GM18951 (cell line): ENCODE measurements around the gene NEDD4L.

Experiments
- POLR2A ChIP-seq: IDR thresholded peaks from 4 replicates; pipeline ENCODE4 v1.6.1; 2011; ENCODE audit warnings: mild to moderate bottlenecking; ENCODE audit not compliant: insufficient read length, insufficient read depth; ENCODE audit errors: extremely low read depth
- in situ Hi-C: fragments of 300-500 bp; cut with MboI; formaldehyde crosslinking; loops from one replicate; pipeline ENCODE4 v1.12.0; 2022; ENCODE audit warnings: low sequenced_read_pairs, mixed read lengths, inconsistent platforms; ENCODE audit not compliant: unreplicated experiment

Gene NEDD4L

DNA sequence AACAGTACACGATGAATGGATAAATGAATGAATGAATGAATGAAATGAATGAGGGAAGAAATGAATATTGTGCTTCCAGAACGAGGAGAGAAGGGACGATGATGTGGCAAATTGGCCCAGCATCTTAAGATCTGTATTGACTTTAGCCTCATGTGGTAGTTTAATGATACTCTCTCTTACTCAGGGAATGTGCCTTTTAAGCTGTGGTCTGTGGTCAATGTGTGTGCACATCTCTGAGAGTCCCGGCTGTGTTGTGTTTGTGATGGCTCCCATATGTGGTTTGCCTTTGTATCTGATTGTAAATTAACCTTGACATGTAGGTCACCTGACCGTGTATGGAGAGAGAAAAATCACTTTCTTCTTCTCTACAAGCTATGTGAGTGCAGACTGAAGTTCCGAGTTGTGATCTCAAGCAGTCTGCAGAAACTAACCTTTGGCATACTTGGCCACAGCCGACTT, 91.2 kb downstream of the NEDD4L start:
- TF ChIP-seq POLR2A, result no peak
- in situ Hi-C loops, result no loop called here

DNA sequence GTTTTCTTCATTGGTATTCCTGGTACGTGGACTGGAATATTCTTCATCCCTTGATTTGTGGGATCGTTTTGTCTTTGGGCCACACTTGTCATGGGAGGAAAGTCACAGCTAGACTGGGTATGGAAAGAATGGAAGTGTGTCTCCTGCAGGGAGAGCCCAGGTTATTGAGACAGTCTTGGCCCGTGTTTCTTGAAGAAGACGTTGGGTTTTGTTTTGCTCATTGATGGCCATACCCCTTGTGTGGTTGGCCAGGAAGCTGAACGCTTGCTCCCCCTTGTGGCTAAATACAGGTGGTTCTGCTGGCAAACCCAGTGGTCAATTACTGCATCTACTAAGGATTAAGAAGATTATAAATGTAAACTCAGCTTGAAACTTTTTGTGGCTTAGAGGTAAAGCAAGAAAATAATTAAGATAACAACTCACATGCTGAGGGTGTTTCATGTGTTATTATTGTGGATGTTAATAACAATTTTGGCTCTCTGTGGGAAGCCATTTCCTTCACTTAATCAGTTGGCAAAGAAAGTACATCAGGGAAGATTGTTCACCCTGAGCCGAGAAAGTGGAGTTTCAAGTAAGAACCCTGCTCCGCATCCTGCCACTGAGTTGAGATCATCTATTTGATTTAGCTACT, 91.8 kb downstream of the NEDD4L start:
- in situ Hi-C loops, result no loop called here
- TF ChIP-seq POLR2A, result no peak

DNA sequence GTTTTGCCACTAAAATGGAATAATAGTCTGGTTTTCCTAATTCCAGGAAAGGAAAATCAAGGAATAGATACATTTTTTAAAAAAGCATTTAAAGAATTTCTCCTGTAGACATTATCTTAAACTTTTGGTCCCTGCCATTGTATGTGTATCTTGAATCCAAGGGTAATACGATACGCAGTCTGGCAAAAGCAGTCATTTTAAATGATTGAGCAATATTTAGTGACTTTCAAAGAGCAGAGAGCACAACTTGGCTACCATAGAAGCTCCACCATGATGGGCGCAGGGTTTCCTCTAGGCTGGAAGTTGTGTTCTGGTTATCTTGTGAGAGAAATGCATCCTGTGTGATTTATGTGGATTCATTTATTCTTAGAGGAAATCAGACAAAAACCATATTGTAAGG, 92.9 kb downstream of the NEDD4L start:
- in situ Hi-C loops, result no loop called here

DNA sequence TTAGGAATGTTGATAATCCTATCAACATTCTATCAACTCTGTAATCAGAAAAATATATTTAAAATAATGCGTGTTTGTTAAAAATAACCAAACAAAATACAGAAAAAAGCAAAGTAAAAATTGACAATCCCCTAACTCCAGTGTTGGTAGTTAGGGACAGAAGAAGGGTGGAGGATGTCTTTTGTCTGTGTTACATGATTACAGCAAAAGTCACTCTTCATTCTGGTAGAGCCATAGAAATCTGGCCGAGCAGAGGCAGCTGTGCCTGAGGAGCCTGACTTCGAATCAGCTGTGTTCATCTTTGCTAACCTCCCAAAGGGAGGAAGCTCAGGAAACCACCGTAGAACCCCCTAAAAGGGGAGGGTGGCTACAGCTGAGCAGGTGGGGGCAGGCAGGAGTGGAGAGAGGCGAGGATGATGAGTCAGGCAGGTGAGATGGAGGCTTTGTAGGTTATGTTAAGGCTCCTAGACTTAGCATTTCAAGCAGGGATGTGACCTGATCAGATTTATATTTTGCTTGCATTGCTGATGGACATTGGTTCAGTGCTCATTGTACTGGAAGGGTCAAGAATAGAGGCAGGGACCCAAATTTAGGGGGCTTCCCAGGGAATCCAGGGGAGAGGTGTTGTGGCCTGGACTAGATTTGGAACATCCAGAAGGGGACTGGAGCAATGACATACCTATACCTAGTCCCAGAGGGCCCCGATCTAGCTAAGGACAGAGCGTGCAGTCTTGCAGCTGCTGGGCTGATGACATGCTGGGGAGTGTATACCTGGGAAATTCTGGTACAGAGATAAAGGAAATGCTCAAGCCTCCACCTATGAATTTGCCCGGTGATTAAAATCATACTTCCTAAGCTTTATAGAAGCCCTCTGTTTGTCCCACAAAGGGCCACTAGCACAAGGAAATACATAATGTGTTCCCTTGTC, 95.7 kb downstream of the NEDD4L start:
- in situ Hi-C loops, result no loop called here
- no peak for TF ChIP-seq POLR2A

More for the DNA sequence above, 92.9 kb downstream of the NEDD4L start:
- no peak for TF ChIP-seq POLR2A

DNA sequence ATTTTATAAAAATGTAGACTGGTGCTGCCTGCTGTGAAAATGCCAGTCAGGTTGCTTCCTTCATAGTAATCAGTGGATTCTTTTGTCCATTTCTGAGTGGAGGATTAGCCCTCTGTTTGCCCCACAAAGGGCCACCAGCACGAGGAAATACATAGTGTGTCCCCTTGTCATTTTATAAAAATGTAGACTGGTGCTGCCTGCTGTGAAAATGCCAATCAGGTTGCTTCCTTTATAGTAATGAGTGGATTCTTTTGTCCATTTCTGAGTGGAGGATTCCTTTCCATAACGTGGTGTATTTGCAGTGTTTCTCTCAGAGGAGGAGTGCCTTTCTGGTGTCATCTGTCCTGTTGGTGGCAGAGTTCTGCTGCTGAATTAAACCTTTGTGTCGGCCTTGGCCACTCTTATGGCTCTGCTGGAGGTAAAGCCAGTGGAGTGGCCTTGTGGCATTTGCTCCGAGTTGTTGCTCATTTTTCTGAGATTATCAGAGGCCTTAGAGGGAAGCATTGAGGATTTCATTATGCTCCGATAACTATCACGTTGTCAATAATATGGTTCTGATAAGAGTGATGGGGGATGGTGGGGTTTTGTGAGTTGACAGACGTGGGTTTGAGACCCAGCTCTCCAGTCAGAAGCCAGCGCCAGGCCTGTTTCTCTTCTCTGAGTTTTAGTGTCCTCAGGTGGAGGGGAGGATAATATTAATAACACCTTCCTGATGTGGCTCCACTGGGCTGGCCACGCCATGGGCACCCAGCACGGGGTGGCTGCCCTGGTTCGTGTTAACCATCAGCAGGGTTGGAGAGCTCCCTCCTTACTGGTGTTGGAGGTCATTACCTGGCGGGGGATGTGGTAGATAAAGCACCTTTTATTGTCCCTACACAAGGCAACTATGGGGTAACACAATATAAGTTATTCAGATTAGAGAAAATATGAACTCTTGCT, 96.6 kb downstream of the NEDD4L start:
- no peak for TF ChIP-seq POLR2A
- in situ Hi-C loops, result no loop called here

DNA sequence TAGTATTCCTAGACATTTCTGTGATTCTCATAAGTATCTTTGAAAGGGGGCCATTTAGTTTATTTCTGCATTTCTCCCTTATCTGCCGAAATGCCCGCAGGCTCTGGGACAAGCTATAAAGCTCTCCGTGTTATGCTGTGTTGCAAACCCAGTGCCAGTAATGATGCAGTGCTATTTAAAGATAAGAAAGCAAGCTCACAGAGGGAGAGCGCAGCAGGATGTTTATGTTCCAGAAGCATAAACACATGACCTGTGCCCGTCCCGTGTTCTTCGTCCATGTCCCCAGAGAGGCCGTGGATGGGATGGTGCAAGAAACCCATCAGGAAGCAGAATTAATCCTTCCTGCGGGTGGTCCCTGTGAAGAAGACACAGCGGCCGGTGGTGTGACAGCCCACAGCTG, 99.4 kb downstream of the NEDD4L start:
- TF ChIP-seq POLR2A, result no peak
- in situ Hi-C loops, result no loop called here

DNA sequence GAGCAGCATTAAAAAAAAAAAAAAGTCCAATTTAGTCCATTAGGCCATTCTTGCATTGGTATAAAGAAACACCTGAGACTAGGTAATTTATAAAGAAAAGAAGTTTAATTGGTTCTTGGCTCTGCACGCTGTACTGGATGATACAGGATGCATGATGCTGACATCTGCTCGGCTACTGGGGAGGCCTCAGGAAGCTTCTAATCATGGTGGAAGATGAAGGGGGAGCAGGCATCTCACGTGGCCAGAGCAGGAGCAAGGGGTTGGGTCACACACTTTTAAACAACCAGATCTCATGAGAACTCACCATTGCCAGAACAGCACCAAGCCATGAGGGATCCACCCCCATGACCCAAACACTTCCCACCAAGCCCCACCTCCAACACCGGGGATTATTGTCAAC, 100.1 kb downstream of the NEDD4L start:
- in situ Hi-C loops, result no loop called here
- no peak for TF ChIP-seq POLR2A

DNA sequence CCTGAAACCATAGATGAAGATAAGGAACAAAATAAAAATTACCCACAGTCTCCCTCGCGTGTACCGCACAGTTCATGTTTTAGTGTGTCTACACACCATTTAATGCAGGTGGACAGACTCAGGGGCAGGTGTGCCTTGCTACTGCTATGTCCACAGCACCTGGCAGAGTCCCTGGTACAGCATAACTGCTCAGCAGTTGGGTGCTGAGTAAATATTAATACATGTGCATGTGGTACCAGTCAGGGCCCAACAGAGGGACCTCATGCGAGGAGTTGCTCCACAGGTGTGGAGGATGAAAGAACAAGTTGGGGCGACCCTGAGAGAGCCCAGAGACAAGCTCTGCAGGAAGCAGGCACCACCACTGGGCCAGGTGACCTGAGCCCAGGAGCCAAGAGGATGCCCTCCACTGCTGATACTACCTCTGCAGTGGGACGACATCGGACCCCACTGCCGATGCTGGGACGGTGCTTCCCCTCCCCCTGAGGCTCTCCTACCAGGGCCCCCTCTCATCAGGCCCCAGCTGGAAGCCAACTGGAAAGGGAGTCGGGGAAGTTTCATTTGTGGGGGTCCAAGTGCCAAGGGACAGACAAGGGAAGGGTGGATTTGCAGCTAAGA, 100.8 kb downstream of the NEDD4L start:
- TF ChIP-seq POLR2A, result no peak
- in situ Hi-C loops, result no loop called here

DNA sequence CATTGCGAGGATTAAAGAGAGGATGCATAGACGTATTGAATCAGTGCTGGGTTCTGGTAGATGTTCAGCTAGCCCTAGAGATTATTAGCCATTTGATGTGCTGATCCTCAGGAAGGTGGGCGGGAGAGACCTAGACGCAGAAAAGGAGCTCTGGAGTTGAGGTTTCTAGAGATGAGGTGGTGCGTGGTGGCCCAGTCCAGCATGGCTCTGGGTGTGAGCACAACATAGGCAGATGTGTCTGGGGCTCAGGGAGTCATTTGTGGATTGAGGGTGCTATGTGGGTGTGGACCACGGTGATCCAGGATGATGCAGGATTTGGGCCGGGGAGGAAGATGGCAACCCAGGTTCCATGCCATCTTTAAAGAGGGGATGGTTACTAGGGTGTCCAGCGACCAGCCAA, 102.1 kb downstream of the NEDD4L start:
- TF ChIP-seq POLR2A, result no peak
- in situ Hi-C loops, result no loop called here

DNA sequence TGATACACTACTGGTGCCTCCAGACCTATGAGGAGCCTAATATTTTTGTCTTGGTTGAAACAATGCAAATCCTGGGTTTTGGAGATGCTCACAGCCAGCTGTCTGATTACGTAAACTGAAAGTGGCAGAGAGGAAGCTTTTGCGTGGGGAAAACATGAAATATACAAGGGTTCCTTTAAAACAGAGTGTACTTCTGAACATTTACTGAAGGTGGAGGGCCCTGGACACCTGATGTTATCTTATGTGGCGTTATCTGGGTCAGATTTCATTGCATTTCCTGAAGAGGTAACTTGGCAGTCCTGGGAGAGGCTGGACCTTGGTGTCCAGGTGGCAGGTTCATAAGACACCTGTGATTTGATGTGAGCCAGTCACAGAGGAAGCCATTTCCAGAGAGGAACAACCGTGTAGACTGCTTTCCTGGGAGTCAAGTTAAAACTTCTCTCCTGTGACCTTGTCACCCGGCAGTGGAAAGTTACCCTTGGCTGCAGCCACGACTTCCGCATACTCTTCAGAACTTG, 105.0 kb downstream of the NEDD4L start:
- in situ Hi-C loops, result no loop called here
- no peak for TF ChIP-seq POLR2A

DNA sequence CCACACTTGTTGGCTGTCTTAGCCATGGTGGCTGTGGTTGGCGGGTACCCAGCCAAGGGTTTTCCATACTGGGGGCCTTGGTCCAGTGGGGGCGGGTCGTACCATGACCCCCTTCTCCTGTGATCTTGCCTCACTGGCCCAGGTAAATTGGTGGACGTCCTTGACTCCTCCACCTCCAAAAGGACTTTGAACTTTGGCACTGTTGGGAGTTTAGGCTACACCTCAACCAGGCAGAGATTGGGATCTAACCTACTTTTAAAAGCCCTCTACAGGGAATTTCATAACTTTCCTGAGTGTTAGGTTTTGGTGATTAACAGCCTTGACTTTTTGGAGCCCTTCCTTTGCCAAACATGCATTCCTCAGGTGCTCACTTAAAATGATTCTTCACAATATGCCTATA, 106.7 kb downstream of the NEDD4L start:
- no peak for TF ChIP-seq POLR2A
- in situ Hi-C loops, result no loop called here

DNA sequence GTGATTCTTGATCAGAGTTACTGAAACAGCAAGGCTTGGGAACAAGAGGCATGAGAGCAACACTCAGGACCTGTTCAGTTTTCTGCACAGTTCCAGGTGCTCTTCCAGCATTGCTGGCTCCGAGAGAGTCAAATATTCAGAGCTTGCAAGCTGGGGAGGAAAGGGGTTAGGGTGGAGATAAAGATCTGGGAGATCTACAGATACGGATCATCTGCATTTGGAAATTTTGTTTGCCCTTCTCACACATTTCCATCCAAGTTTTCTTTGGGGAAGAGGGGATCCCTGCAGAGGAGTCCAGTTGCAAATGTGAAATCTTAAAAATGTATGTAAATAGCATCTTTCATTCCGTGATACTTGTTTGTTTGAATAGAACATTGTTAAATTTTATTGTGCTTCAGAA, 108.2 kb downstream of the NEDD4L start:
- no peak for TF ChIP-seq POLR2A
- in situ Hi-C loops, result no loop called here

DNA sequence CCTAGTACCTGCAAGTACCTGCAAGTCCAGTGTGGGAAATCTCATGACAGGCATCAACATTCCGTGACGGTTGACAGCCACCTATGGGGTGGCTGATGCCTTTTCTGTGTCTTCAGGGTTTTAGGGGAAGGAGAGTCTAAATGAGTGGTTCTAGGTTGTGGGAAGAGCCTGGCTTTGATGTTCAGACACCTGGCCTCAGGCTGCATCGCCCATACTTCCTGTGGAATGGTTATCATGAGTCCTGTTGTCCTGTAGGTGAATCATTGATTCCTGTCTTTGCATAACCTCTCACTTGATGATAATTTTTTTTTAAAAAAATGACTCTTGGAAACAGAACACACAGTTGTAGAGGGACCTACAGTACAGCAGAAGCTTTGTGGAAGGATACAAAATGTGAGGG, 108.9 kb downstream of the NEDD4L start:
- no peak for TF ChIP-seq POLR2A
- in situ Hi-C loops, result no loop called here

DNA sequence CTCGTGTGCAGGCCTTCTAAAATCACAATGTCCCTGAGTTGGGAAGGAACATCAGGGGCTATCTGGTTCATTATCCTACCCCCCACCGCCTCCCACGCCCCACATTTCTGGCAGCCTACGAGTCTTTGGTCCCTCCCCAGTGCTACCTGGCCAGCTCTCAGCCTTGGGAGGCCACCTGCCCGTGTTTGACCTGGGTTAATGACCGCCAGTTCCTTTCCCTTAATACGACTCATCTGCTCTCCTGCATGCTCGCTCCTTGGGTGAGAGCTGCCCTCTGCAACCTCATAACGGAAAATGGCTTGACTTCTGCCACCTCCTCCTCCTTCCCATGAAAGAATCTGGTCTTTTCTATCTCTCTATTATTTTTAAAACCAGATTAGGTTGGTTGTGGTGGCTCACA, 112.5 kb downstream of the NEDD4L start:
- in situ Hi-C loops, result no loop called here

More for the DNA sequence above, 112.5 kb downstream of the NEDD4L start:
- TF ChIP-seq POLR2A, result no peak
